Measurements from ENCODE around the gene GPRC5C. TPM values are rescaled to one million over a fixed set of nuclear protein-coding genes. Genes with fewer than 3 reads are reported as not detected.

GPRC5C gene
- total and polyA plus RNA-seq, 2 of the 13 experiments (the other 11 are each of a cell fraction or from before 2014, with no cell fraction given): 85.6 to 300 TPM

DNA sequence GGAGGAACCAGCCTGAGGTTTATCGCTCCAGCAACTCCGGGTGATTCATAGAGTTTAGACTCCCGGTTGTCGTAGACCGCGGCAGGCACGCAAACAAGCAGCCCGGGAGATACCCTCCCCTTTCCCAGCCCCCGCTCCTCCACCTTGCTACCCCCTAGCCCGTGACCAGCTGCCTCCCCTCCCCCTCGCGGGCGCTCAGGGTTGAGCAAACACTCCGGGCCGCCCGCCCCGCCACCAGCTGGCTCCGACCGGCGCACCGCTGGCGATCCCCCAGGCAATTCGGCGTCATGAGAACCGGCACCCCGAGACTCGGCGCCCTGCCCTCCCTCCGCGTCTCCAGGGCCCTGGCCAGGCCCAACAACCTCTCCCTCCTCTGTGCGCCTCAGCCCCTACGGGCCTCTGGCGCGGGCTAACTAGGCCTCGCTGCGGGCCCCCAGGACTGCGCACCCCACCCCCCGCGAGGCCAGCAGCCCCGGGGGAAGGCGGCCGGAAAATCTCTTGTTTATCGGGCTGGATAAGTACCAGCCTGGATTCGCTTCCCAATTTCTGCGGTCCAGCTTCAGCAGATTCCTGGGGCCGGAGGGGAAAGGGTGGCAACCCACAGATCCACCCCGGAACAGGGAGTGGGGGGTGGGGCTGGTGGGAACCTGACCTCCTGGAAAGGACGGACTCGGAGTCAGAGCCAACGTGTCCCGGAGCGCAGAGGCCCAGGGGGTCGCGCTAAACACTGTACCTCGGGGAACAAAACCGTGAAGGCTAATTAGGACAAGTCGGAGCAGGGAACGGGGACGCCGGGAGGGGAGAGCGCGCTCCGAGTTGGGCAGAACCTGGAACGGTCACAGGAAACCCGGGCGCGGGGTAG, 951 bp upstream of the GPRC5C start (continued):
- TF ChIP-seq ZSCAN29 (CRISPR knock-in tag; conservative IDR thresholded peaks at IDR 0.05) (peak; percentile 78), ZNF614 (CRISPR knock-in tag; IDR thresholded peaks at IDR 0.05; ENCODE audit: borderline replicate concordance) (peak; percentile 84), SYNCRIP (IDR thresholded peaks at IDR 0.05; ENCODE audit: insufficient read depth, low read depth, low read length) (no peak), TCF12 (IDR thresholded peaks at IDR 0.05) (no peak), TCF12 (CRISPR knock-in tag; IDR thresholded peaks at IDR 0.05) (peak; percentile 93; the same call in 1 of the 2 replicates), GATAD2A (CRISPR knock-in tag; IDR thresholded peaks at IDR 0.05) (peak; percentile 61), BHLHE40 (IDR thresholded peaks at IDR 0.05; ENCODE audit: low read length) (peak; percentile 83), SP2 (CRISPR knock-in tag; IDR thresholded peaks at IDR 0.05) (0 out of 2 replicates have a peak, but pooled peaks have one; percentile 46), ZKSCAN8 (CRISPR knock-in tag; IDR thresholded peaks at IDR 0.05; ENCODE audit: borderline replicate concordance) (no peak; the same call in 1 of the 2 replicates), NR2F1 (CRISPR knock-in tag; IDR thresholded peaks at IDR 0.05) (peak in 1 of 2 experiments; percentile 21; a peak in 1 of 4 replicates), ZNF180 (CRISPR knock-in tag; IDR thresholded peaks at IDR 0.05; ENCODE audit: borderline replicate concordance, low read depth) (no peak), ZNF672 (CRISPR knock-in tag; IDR thresholded peaks at IDR 0.05) (no peak), GTF2F1 (IDR thresholded peaks at IDR 0.05; ENCODE audit: low read length) (no peak), RAD21 (CRISPR knock-in tag; IDR thresholded peaks at IDR 0.05) (peak; percentile 37), ZNF773 (CRISPR knock-in tag; IDR thresholded peaks at IDR 0.05; ENCODE audit: borderline replicate concordance) (0 out of 2 replicates have a peak, but pooled peaks have one; percentile 67), NKX3-1 (CRISPR knock-in tag; IDR thresholded peaks at IDR 0.05) (peak; percentile 93), SKI (IDR thresholded peaks at IDR 0.05; ENCODE audit: partially characterized antibody) (peak; percentile 75), RFX1 (IDR thresholded peaks at IDR 0.05) (no peak), ZNF589 (CRISPR knock-in tag; conservative IDR thresholded peaks at IDR 0.05) (no peak), MIER3 (CRISPR knock-in tag; IDR thresholded peaks at IDR 0.05; ENCODE audit: borderline replicate concordance) (peak; percentile 54; the same call in 1 of the 2 replicates), ZMYM4 (CRISPR knock-in tag; IDR thresholded peaks at IDR 0.05) (no peak; the same call in 1 of the 2 replicates), GABPB1 (CRISPR knock-in tag; IDR thresholded peaks at IDR 0.05) (peak; percentile 75; the same call in 1 of the 2 replicates), ZNF460 (CRISPR knock-in tag; IDR thresholded peaks at IDR 0.05; ENCODE audit: borderline replicate concordance) (peak; percentile 54; the same call in 1 of the 2 replicates)
- TF ChIP-seq, protein P1, sequence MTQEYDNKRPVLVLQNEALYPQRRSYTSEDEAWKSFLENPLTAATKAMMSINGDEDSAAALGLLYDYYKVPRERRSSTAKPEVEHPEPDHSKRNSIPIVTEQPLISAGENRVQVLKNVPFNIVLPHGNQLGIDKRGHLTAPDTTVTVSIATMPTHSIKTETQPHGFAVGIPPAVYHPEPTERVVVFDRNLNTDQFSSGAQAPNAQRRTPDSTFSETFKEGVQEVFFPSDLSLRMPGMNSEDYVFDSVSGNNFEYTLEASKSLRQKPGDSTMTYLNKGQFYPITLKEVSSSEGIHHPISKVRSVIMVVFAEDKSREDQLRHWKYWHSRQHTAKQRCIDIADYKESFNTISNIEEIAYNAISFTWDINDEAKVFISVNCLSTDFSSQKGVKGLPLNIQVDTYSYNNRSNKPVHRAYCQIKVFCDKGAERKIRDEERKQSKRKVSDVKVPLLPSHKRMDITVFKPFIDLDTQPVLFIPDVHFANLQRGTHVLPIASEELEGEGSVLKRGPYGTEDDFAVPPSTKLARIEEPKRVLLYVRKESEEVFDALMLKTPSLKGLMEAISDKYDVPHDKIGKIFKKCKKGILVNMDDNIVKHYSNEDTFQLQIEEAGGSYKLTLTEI (CRISPR knock-in tag; conservative IDR thresholded peaks at IDR 0.05): no peak
- TF ChIP-seq, protein P2, sequence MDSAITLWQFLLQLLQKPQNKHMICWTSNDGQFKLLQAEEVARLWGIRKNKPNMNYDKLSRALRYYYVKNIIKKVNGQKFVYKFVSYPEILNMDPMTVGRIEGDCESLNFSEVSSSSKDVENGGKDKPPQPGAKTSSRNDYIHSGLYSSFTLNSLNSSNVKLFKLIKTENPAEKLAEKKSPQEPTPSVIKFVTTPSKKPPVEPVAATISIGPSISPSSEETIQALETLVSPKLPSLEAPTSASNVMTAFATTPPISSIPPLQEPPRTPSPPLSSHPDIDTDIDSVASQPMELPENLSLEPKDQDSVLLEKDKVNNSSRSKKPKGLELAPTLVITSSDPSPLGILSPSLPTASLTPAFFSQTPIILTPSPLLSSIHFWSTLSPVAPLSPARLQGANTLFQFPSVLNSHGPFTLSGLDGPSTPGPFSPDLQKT (CRISPR knock-in tag; IDR thresholded peaks at IDR 0.05; ENCODE audit: borderline replicate concordance): no peak
- TF ChIP-seq, protein P3, sequence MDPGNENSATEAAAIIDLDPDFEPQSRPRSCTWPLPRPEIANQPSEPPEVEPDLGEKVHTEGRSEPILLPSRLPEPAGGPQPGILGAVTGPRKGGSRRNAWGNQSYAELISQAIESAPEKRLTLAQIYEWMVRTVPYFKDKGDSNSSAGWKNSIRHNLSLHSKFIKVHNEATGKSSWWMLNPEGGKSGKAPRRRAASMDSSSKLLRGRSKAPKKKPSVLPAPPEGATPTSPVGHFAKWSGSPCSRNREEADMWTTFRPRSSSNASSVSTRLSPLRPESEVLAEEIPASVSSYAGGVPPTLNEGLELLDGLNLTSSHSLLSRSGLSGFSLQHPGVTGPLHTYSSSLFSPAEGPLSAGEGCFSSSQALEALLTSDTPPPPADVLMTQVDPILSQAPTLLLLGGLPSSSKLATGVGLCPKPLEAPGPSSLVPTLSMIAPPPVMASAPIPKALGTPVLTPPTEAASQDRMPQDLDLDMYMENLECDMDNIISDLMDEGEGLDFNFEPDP (CRISPR knock-in tag; conservative IDR thresholded peaks at IDR 0.05): no peak
- TF ChIP-seq, protein P4, sequence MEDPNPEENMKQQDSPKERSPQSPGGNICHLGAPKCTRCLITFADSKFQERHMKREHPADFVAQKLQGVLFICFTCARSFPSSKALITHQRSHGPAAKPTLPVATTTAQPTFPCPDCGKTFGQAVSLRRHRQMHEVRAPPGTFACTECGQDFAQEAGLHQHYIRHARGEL (CRISPR knock-in tag; IDR thresholded peaks at IDR 0.05): no peak

Data from HepG2 (cell line).